Astrocyte (in vitro differentiated cells and primary cell): Measurements from ENCODE around the gene TEDC2.

Experiments
- CTCF ChIP-seq: IDR thresholded peaks from 2 replicates; pipeline ENCODE4 v1.5.1; 2011; ENCODE audit warnings: low read depth, mild to moderate bottlenecking, inconsistent platforms, low read length, moderate library complexity; ENCODE audit not compliant: insufficient read depth
- EZH2 ChIP-seq: IDR thresholded peaks from 2 replicates; pipeline ENCODE4 v1.6.1; 2012; ENCODE audit warnings: mild to moderate bottlenecking, low read length, inconsistent platforms; ENCODE audit not compliant: insufficient read depth

- TF ChIP-seq CTCF (no peak), EZH2 (no peak)
Measured at GRCh38 chr16:2469399-2470233, 9.7 kb downstream of the TEDC2 start.
